Chondrocyte (in vitro differentiated cells): ENCODE data around the gene KMT2B. TPM values are rescaled to one million over a fixed set of nuclear protein-coding genes. Genes with fewer than 3 reads are reported as not detected.

Experiments used
- DNase-seq: peaks from one replicate; pipeline ENCODE4 v3.0.0; 2021; ENCODE audit warnings: mixed read lengths, low spot score
- H3K27ac Mint-ChIP-seq: one replicate; pipeline ENCODE4 v1.8.0; 2021; ENCODE audit warnings: mild to moderate bottlenecking, moderate library complexity, mixed read lengths; ENCODE audit not compliant: unreplicated experiment
- H3K27me3 Mint-ChIP-seq: 2 replicates; pipeline ENCODE4 v1.8.0; 2021; ENCODE audit warnings: low read depth, mixed read lengths
- H3K36me3 Mint-ChIP-seq: 2 replicates; pipeline ENCODE4 v1.8.0; 2021; ENCODE audit warnings: low read depth, mixed read lengths
- H3K4me1 Mint-ChIP-seq: 2 replicates; pipeline ENCODE4 v1.8.0; 2021; ENCODE audit warnings: low read depth, mild to moderate bottlenecking, mixed read lengths
- H3K4me3 Mint-ChIP-seq: one replicate; pipeline ENCODE4 v1.8.0; 2021; ENCODE audit warnings: mild to moderate bottlenecking, moderate library complexity, mixed read lengths; ENCODE audit not compliant: unreplicated experiment
- H3K9me3 Mint-ChIP-seq: 2 replicates; pipeline ENCODE4 v1.8.0; 2021; ENCODE audit warnings: low read depth, mixed read lengths
- CTCF ChIP-seq: fragments of 200-600 bp; sonication (generic); IDR thresholded peaks from 2 replicates; pipeline ENCODE4 v1.5.0; 2021; ENCODE audit warnings: antibody characterized with exemption, mild to moderate bottlenecking, moderate library complexity
- total RNA-seq: library from RNA; stranded (reverse); gene quantifications from 3 replicates; pipeline ENCODE4 v1.2.1, GENCODE V29; 2021

KMT2B gene
- total RNA-seq, 1 donor from 2014 or later, result 30.8 TPM

GRCh38 chr19:35716801-35717664 is 770 bp upstream of the KMT2B start:
- TF ChIP-seq CTCF, result peak; percentile 100
- Mint-ChIP-seq H3K27ac (peak overlapping the region; percentile 97), H3K9me3 (no peaks in the 10 kb centered on the region), H3K4me1 (peaks cover 26% of the 10 kb centered on the region), H3K27me3 (no peaks in the 10 kb centered on the region), H3K36me3 (peaks cover 3% of the 10 kb centered on the region), H3K4me3 (peak overlapping the region; percentile 96)
- peak; percentile 98 for DNase-seq

- H3K27ac Mint-ChIP-seq, result peak overlapping the region; percentile 74
- peaks cover 26% of the 10 kb centered on the region for H3K4me1 Mint-ChIP-seq
- no peak for TF ChIP-seq CTCF
- H3K27me3 Mint-ChIP-seq, result no peaks in the 10 kb centered on the region
- peak; percentile 92 for DNase-seq
- H3K9me3 Mint-ChIP-seq, result no peaks in the 10 kb centered on the region
- H3K4me3 Mint-ChIP-seq, result peak overlapping the region; percentile 83
- peaks cover 13% of the 10 kb centered on the region for H3K36me3 Mint-ChIP-seq
Observed at GRCh38 chr19:35718345-35719041, 690 bp downstream of the KMT2B start.

- H3K9me3 Mint-ChIP-seq, result no peaks in the 10 kb centered on the region
- peaks cover 26% of the 10 kb centered on the region for H3K4me1 Mint-ChIP-seq
- H3K27me3 Mint-ChIP-seq, result no peaks in the 10 kb centered on the region
- peak overlapping the region; percentile 83 for H3K4me3 Mint-ChIP-seq
- no peak for TF ChIP-seq CTCF
- DNase-seq, result peak; percentile 87
- H3K36me3 Mint-ChIP-seq, result peaks cover 18% of the 10 kb centered on the region
- peak overlapping the region; percentile 68 for H3K27ac Mint-ChIP-seq
Observed at GRCh38 chr19:35719402-35720162, 1.8 kb downstream of the KMT2B start.

GRCh38 chr19:35720163-35720524 is 2.3 kb downstream of the KMT2B start:
- no peak for DNase-seq
- no peaks in the 10 kb centered on the region for H3K9me3 Mint-ChIP-seq
- H3K4me1 Mint-ChIP-seq, result peaks cover 26% of the 10 kb centered on the region
- no peak for TF ChIP-seq CTCF
- H3K27ac Mint-ChIP-seq, result no peak overlapping the region
- peaks cover 21% of the 10 kb centered on the region for H3K36me3 Mint-ChIP-seq
- no peak overlapping the region for H3K4me3 Mint-ChIP-seq
- no peaks in the 10 kb centered on the region for H3K27me3 Mint-ChIP-seq

GRCh38 chr19:35720648-35721047 is 2.8 kb downstream of the KMT2B start:
- Mint-ChIP-seq H3K4me1 (peaks cover 26% of the 10 kb centered on the region), H3K27me3 (no peaks in the 10 kb centered on the region), H3K27ac (no peak overlapping the region), H3K4me3 (no peak overlapping the region), H3K36me3 (peaks cover 26% of the 10 kb centered on the region), H3K9me3 (no peaks in the 10 kb centered on the region)
- peak; percentile 89 for DNase-seq
- no peak for TF ChIP-seq CTCF
